HG03159 (cell line): ENCODE measurements around the gene PITX2.

Experiments used
- ATAC-seq: cut with Tn5 transposase; IDR thresholded peaks from one replicate; pipeline ENCODE4 v1.9.1; 2021; ENCODE audit warnings: mild to moderate bottlenecking, moderate library complexity; ENCODE audit not compliant: unreplicated experiment

PITX2 gene

DNA sequence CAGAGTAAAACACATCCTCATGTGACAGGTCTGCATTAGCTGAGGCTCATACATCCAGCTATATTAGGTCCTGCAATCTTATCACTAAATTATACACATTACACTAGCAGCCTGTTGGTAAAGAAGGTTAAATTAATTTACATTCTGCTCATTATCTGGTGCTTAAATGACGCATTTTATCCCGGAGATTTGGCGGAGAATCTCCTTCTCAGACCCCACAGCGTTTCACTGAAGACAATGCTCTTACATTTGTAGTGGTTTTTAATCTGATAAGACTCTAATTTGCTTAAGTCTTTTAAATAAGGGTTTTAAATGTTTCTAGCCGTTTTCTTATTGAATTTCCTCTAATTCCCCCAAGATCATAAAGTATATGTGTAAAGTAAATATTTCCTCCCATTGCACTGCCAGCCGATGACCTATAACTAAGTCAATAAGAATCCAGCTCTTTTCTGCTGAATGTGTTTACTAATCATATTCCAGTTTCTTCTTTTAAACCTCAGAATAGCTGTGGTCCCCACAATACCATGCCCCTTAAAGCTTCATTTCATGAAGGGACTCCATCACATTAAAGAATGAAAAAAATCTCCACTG, 2.1 kb upstream of the PITX2 start:
- no peak for ATAC-seq

DNA sequence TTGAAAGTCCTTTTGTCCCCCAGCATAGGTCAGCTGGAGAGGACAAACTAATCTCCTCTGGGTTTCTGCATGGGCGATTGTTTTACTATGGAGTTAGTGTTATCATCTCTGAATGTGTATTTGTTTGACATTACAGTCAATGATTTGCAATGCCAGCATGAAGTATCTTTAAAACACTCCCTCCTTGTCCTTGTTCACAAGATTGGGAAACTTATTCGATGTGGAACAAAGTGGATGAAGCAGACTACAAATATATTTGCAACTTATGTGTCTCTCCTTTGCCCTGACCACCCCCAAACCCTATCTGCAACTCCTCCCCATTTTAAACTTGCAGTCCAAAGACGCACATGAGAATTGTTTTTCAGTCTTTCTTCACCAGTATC, 1.5 kb upstream of the PITX2 start:
- no peak for ATAC-seq

DNA sequence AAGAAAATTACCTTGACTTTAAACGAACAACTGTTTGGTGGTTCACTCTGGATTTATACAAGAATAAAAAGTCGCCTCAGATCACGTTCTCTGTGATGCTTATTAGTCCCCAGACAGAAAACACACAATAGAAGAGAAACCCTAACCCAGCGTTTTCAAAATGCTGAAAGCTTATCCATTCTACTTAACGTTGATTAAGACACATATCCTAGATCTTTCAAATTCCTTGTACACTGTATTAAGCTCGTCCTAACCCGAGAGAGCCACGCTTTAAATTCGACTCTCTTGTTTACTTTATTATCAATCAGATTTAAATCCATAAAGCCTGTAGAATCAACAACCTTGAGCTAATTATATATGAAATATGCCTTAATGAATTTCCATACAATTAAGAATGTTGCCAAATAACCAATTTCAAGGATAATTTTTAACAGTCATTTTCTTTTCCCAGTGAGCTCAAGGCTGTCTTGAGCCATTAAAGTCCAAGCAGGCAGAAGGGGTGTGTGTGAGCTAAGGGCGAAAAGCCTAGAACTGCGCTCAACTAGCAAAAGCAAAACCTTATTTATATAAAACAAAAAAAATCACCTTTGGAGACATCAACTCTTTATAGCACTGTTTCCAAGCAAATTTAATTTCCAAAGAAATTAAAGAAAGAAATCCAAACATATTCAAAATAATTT, 981 bp upstream of the PITX2 start:
- no peak for ATAC-seq

DNA sequence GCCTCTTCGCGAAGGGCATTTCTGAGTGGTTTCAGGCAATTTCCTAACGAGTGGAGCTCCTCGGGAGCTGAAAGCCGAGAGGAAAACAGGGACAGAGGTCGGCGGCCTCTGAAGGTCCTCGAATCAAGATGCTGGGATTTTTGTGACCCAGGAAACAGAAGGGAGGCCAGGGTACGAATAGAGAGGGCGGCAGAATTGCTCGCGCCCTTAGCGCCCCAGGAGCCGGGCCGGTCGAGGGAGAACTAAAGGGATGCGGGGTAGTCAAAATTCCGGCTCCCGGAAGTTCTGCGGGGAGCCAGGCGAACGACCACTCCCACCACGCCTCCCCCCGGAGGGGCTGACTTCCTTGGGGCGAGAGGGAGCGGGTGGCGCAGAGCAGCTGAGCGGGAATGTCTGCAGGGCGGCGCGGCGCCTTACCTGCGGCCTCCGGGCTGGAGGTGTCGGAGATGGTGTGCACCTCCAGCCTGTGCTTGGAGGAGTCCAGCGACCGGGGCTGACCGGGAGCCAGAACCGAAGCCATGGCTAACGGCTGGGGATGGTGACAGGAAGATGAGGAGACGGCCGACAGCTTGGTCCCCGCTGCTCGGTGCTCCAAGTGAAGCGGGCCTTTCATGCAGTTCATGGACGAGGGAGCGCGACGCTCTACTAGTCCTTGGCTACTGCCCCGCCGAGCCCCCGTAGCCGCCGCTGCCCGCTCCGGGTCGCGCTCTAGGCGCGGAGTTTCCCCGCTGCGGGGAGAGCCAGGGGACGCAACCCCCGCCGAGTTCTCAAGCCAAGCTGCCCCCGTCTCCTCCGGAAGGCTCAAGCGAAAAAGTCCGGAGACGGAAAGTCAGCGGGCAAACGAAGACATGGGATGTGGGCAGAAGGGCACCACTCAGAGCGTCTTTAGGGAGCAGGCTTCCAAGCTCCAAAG, 782 bp downstream of the PITX2 start:
- ATAC-seq = peak; percentile 5

DNA sequence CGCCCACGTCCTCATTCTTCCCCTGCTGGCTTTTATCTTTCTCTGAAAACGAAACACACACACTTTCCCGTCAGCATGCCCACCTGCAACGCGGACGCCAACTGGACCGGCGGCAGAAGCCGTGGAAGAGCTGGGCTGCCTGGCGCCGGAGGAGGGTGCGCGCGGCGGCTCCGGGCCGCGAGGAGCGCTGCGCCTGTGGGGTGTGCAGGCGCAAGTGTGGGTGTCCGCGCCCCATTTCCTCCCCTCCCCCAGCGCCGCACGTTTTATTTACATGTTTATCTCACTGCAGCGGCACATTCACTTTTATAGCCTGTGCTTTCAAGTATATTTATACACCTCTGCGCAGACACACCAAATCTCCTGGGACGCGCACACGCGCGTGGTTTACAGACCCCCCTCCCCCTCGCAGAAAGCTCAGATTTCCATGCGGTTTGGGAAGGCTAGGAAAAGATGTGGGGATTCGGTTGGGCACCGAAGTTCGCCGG, 1.5 kb downstream of the PITX2 start:
- ATAC-seq = no peak

DNA sequence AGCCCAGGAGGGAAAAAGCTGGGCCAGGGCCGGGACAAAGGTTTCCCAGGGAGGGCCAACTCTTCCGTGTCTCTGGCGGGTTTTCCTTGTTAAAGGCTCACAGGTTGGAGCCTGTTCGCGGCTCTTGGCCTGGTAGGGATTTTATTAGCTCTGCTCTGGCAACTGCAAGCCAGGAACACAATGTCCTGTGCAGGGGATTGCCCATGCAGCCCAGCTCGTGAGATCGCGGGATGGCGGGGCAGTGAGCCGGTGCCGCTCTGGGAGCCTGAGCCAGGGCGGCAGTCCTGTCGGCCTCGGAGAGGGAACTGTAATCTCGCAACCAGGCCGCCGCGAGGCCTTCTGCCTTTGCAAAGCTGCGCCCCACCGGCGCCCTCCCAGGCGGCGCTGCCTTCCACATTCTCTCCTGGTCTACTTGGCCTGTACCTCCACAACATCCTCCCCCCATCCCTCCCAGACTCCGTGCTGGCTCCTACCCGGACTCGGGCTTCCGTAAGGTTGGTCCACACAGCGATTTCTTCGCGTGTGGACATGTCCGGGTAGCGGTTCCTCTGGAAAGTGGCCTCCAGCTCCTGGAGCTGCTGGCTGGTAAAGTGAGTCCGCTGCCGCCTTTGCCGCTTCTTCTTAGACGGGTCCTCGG, 2.1 kb downstream of the PITX2 start:
- ATAC-seq = no peak

DNA sequence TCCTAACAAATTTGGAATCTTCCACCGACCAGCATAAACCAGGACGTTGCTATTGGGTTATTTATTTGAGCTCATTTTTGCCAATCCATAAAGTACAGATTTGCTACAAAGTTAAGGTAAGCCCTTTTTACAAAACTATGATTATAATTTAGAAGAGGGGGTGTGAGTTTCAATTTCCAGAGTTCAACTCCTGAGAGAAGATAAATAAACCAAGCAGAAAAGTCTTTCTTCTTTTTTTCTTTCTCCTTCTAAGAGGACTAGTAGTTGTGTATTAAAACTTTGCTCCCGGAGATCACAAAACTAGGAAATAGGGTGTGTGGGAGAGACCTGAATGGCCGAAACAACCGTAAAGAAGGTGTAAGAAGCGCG, 2.6 kb downstream of the PITX2 start:
- ATAC-seq = no peak

DNA sequence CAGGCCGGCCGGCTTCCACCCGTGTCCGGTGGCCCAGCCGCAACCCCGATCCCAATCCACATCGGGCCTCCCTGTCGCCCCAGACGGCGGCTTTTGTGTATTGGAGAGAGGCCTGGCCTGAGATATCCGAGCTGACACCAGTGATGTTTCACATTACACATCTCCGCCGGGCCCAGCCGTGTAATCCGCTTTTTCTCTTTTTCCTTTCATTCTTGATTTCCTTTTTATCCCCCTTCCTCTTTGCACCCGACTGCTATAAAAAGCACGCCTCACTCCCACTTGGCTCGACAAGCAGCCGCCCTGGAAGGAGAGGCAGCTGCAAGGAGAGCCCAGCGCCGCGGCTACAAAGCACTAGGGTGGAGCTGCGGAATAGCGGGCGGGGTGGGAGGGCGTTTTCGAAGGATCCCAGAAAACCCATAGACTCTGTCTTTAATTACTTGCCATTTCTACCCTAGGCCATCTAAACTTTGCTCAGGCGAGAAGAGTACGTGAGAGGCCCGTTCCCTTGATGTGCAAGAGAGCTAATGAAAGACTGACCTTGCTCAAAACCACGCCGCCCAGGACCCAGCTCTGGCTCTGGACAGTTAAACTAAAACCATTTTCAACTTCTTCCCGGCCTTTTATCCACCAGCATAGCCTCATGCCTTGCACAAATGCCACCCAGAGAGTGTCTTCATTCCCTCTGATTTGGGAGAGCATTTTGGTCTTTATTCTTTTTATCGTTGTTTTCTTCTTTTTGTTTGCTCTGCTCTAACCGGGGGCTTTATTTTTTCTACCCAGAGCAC, 3.2 kb downstream of the PITX2 start:
- ATAC-seq = no peak

DNA sequence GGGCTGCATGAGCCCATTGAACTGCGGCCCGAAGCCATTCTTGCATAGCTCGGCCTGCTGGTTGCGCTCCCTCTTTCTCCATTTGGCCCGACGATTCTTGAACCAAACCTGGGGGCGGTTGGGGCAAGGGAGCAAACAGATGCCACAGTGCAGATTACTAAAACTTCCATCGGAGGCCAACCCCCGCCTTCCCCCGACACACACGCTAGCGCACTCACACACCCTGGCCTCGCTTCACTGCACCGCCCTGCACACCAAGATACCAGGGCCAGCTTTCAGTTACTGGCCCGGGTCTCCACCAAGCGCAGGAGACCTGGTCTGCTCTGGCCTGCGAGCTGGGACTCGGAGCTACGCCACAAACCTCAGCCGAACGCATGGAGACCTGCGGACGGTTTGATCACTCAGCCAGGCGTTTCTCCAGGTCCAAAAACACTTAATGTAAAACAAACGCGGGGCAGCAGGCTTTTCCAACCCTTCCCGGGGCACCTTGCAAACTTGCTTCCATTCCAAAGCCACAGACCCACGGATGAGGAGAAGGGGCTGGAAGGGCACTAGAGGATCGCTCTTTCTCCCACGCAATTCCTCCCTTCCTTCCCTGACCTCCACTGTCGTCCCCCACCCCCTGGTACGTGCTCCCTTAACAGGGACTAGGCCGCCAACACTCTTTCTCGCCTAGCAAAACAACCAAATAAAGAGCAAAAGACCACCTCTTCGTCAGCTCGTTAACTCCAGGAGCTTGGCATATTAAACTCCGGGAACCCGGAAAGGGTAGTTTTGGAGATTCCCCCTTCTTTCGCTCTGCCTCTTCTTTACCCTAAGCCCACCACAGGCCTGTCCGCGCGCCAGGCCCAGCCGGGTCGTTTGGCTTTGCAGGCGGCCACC, 4.1 kb downstream of the PITX2 start:
- no peak for ATAC-seq

DNA sequence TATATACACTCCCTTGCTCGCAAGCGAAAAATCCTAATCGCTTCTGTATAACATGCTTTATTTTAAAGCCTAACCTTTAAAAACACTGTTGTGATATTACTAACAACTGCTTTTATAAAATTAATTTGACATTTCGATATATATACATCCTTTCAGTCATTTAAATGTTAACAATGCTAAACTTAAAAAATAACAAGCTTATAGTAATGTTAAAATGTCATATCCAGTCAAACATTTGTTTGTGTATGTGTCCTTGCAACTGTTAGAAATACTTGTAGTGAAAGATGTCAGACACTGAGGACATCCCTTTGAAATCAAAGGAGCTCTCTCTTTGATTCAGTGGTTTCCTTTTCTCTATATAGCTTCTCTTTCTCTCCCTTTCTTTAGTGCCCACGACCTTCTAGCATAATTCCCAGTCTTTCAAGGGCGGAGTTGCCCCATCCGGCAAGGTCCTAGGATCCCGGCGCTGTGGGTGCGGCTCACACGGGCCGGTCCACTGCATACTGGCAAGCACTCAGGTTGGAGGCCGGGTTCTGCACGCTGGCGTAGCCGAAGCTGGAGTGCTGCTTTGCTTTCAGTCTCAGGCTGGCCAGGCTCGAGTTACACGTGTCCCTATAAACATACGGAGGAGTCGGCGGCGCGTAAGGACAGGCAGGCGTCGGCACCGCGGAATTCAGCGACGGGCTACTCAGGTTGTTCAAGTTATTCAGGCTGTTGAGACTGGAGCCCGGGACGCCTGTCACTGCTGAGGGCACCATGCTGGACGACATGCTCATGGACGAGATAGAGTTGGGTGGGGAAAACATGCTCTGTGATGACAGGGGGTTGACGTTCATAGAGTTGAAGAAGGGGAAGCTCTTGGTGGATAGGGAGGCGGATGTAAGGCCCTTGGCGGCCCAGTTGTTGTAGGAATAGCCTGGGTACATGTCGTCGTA, 5.0 kb downstream of the PITX2 start:
- ATAC-seq = no peak

DNA sequence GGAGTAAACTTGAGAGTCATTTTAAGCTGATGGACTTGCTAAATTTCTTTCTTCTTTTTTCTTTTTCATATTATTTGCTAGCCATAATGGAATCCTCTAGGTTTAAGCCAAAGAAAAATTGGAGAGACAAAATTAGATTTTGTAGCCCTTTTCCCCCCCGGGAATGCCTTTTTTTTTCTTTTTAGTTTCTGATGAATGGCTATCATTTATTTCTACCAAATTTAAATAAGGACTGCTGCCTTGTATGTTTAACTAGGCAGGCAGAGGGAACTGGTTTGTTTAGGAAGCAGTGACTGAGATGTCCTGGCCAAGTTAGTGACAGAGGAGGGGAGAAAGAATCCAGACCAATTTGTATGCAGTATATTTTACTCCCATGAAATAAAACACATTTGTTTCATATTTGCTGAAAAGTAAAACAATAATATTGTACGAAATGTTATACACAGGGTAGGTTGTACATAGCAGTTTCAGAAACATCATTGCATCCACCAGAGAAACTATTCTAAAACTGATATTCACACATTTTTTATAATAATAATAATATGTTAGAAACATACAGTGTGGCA, 5.7 kb downstream of the PITX2 start:
- ATAC-seq = no peak

DNA sequence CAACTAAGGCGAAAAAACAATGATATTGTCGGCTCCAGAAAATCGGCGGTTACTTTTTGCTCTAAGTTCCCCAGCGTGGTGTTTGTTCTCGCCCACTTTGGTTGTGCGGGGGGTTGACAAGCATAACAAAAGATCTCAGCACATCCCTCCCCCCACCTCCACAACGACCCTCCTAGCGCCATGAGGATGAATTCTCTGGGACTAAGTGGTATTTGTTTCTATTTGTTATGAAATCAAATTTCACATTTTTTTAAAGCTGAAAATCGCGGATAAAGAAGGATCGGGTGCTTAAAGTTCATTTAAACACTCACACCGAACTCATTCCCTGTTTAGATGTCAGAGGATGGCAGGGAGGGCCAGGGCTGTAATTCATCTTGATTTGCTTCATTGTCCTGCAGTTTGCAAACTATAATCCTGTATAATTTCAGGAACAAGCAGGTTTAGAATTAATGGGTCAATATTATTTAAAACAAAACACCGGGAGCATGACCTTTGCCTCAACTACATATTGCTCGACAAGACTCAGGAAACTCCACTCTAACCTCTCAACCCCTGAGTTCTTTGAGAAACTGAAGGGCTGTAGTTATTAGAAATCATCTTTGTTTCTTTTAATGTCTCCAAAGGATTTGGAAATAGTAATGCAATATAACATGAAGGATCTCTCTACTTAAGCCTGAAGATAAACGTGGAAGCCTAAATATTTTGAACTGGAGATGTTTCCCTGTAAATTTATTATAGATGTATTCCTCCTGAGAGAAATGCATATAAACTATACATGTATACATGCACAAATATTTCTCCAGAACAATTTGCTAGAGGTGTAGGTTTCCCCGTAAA, 6.4 kb downstream of the PITX2 start:
- no peak for ATAC-seq

DNA sequence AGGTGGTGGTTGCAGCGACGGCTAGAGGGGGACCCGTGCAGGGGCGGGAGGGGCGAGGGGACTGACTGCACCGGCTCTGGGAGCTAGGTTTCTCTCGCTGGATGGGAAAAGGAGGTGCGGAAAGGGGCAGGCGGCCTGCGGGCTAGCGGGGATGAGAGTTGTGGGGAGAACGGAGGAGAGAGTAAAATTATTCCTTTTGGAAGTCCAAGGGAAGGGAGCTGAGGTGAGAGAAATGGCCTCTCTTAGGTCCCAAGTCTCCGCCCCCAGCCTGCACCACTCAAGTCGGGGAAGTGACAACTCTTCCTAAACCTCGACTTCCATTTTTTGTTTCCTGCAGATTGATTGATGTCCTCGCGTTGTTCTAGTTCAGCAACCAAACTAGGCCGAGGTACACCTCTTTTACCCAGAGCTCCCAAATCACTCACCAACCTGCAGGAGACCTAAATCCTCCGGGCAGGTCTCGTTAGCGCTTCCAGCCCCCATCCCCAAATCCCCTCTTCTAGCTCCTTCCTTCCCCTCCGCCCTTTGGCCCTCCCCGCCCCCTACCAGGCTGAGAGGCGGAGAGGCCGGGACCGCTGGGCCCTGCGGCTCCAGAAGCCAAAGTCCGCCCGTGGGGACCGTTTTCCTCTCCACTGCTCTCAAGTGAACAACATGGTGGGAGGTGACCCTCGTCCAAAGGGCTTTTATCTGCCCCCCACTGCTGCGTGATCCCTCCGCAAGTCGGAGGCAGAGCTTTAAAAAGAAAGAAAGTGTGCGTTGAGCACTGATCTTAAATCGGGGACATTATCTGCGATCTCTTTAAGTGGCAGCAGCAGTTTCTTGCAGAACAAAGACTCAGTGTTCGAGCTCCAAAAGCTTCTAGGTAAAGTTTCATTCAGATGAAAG, 7.3 kb downstream of the PITX2 start:
- no peak for ATAC-seq

DNA sequence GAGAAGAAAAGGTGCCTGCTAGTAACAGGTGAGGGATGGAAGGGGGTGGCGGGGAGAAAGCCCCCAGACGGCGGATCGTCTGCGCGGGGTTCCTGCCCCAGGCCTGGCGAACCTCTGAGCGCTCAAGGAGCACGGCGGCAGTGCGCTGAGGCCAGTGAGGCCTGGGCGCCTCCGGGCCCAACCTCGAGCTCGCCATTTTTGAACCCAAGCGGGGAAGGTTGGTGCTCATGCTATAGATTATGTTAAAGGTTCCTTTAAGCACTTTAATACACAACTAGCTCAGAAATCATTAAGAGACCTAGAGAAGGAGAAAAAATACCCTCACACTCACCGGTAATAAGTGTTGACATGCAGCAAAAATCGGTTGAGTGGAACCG, 7.9 kb downstream of the PITX2 start:
- no peak for ATAC-seq

DNA sequence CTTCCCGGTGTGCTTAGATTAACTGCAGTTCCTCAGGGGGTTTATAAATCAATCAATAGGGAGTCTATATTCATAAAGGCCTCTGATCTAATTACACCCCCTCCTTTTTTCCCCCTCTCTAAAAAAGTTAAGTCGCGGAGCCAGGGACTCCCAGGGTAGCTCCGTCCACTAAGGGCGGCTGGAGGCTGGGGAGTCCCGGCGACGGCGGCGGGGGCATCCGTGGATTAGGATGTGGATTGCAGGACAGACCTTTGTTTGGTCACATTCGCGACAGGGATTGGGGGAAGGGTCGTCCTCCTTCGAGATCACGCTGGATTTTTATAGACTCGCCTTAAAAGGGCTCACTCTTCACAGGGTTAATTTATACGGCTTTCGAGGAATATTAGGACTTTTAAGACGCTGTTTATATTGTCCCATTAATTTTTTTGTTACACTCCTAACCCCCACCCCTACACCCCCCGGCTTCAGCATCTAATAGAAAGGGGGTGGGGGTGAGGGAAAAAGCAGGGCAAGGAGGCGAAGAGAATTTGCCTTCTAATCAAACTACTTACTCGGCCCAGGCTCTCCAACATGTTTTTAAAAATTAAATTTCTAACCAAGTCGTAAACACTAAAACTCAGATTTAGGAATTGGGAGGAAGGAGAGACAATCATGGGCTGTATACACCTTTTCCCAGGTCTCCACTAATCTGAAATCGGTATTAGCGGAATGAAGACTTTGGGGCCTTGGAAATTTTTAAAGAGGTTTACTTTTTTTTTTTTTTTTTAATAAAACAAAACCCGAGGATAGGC, 8.5 kb downstream of the PITX2 start:
- ATAC-seq = no peak

DNA sequence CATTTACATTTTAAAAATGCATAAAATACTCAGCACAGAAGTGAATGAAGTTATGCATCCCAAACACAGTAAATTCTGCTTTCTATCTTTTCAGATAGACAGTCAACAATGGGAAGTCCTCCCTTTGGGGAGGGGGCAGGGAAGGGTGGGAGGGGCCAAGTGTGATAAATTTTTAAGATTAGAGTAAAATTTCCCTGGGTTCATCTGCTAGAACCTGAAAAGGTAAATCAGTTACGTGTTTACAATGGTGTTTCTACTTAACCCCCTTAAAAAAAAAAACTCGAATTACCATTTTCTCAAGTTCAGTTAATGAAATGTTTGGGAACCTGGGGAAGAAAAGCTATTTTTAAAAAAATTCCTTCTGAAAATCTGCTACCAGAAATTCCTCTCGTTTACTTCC, 9.1 kb downstream of the PITX2 start:
- no peak for ATAC-seq
